ENCODE results near the gene TERT. TPM values are rescaled to one million over a fixed set of nuclear protein-coding genes. Genes with fewer than 3 reads are reported as not detected.

Gene TERT
- total and polyA plus RNA-seq, 12 donors: not detected

DNA sequence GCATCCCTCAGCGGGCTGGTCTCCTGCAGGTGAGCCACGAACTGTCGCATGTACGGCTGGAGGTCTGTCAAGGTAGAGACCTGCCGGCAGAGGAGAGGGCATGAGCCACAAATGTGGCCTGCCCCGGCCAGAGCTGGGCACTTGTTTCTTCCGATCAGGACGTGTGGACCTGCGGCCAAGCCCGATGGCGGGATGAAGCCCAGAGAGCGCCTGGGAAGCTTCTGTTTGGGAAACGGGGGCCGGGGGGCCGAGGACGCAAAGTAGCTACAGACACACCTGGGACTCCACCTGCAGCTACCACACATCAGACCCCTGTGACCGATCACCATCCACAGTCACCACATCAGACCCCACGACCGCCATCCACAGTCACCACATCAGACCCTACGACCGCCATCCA, 22.7 kb downstream of the TERT start:
- no peaks in the 10 kb centered on the region for H3K4me1 ChIP-seq
- no peak overlapping the region for H3K4me3 ChIP-seq
- H3K27ac ChIP-seq: no peak overlapping the region
- intact Hi-C loops (cut with DNase I): no loop called here
- no peak for DNase-seq
- H3K27me3 ChIP-seq: peaks cover 0 to 7% (median 0%) of the 10 kb centered on the region in 7 donors
- WGBS, 2 donors: 95 to 98% methylated on average over 21 of the region's 21 CpGs
- H3K36me3 ChIP-seq: no peaks in the 10 kb centered on the region
- H3K9me3 ChIP-seq: no peaks in the 10 kb centered on the region
- ATAC-seq: no peak
- TF ChIP-seq, protein P1, sequence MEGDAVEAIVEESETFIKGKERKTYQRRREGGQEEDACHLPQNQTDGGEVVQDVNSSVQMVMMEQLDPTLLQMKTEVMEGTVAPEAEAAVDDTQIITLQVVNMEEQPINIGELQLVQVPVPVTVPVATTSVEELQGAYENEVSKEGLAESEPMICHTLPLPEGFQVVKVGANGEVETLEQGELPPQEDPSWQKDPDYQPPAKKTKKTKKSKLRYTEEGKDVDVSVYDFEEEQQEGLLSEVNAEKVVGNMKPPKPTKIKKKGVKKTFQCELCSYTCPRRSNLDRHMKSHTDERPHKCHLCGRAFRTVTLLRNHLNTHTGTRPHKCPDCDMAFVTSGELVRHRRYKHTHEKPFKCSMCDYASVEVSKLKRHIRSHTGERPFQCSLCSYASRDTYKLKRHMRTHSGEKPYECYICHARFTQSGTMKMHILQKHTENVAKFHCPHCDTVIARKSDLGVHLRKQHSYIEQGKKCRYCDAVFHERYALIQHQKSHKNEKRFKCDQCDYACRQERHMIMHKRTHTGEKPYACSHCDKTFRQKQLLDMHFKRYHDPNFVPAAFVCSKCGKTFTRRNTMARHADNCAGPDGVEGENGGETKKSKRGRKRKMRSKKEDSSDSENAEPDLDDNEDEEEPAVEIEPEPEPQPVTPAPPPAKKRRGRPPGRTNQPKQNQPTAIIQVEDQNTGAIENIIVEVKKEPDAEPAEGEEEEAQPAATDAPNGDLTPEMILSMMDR (IDR thresholded peaks at IDR 0.05): no peak

GRCh38 chr5:1270933-1271914, 23.6 kb downstream of the TERT start:
- ATAC-seq (peak in 1 of 8 donors; percentile 30), DNase-seq (no peak)
- WGBS, 2 donors: 93% methylated on average over 39 of the region's 39 CpGs

DNA sequence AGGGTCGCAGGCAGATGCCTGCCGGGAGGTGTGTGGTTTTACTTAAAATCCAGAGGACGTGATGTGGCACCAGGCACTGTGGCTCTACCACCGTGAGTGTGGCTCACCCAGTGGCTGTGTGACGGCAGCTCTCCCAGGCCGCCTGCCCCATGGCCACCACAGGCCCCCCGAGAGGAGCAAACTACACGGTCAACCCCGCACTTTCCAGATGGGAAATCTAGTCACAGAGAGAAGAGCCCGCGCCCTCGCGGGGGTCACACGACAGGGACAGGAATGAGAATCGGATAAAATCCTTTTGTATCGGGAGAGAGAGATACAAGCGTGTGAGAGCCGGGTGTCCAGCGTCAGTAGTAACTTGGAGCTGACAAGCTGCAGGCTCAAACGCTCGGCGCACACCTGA, 24.4 kb downstream of the TERT start:
- no peaks in the 10 kb centered on the region for H3K4me1 ChIP-seq
- H3K36me3 ChIP-seq: no peaks in the 10 kb centered on the region
- H3K9me3 ChIP-seq: no peaks in the 10 kb centered on the region
- TF ChIP-seq, protein P1 (IDR thresholded peaks at IDR 0.05): no peak
- ATAC-seq (no peak), DNase-seq (no peak)
- WGBS, 2 donors: 92 to 93% methylated on average over 22 of the region's 22 CpGs
- H3K27me3 ChIP-seq: peaks cover 0 to 7% (median 0%) of the 10 kb centered on the region in 7 donors
- no peak overlapping the region for H3K27ac ChIP-seq
- H3K4me3 ChIP-seq: no peak overlapping the region
- intact Hi-C loops (cut with DNase I): no loop called here

More at GRCh38 chr5:1270933-1271914, 23.6 kb downstream of the TERT start:
- intact Hi-C loops (cut with DNase I): no loop called here
- H3K9me3 ChIP-seq: no peaks in the 10 kb centered on the region
- H3K27me3 ChIP-seq: peaks cover 0 to 7% (median 0%) of the 10 kb centered on the region in 7 donors
- H3K36me3 ChIP-seq: no peaks in the 10 kb centered on the region
- no peak overlapping the region for H3K27ac ChIP-seq
- TF ChIP-seq, protein P1 (IDR thresholded peaks at IDR 0.05): no peak
- no peak overlapping the region for H3K4me3 ChIP-seq
- no peaks in the 10 kb centered on the region for H3K4me1 ChIP-seq

GRCh38 chr5:1268666-1269065, 26.2 kb downstream of the TERT start:
- Histone ChIP-seq H3K27me3 (no peaks in the 10 kb centered on the region), H3K27ac (no peak overlapping the region), H3K36me3 (no peaks in the 10 kb centered on the region), H3K9me3 (peaks cover 0 to 5% (median 0%) of the 10 kb centered on the region in 11 donors), H3K4me3 (no peak overlapping the region), H3K4me1 (no peaks in the 10 kb centered on the region)
- TF ChIP-seq, protein P1 (IDR thresholded peaks at IDR 0.05): no peak
- no peak for ATAC-seq
- 88 to 92% methylated on average over 13 of the region's 13 CpGs for WGBS, 2 donors
- no peak for DNase-seq
- intact Hi-C loops (cut with DNase I): no loop called here

Data from heart right ventricle (tissue), 16 donors.